Measurements from ENCODE around the gene FAM161A. TPM values are rescaled to one million over a fixed set of nuclear protein-coding genes. Genes with fewer than 3 reads are reported as not detected.
"Not testable (repeated sequence)": the region's sequence is repeated elsewhere in the genome, so short reads cannot be mapped to it uniquely, and the experiment has no call there.

FAM161A gene
- total RNA-seq, 4 donors from 2014 or later: 0.76 to 2.7 (median 1.1) TPM

- H3K4me1 ChIP-seq: no peaks in the 10 kb centered on the region
- 56% methylated on average over 3 of the region's 3 CpGs for WGBS, 2 donors
- no peaks in the 10 kb centered on the region for H3K9me3 ChIP-seq
- TF ChIP-seq, protein P1, sequence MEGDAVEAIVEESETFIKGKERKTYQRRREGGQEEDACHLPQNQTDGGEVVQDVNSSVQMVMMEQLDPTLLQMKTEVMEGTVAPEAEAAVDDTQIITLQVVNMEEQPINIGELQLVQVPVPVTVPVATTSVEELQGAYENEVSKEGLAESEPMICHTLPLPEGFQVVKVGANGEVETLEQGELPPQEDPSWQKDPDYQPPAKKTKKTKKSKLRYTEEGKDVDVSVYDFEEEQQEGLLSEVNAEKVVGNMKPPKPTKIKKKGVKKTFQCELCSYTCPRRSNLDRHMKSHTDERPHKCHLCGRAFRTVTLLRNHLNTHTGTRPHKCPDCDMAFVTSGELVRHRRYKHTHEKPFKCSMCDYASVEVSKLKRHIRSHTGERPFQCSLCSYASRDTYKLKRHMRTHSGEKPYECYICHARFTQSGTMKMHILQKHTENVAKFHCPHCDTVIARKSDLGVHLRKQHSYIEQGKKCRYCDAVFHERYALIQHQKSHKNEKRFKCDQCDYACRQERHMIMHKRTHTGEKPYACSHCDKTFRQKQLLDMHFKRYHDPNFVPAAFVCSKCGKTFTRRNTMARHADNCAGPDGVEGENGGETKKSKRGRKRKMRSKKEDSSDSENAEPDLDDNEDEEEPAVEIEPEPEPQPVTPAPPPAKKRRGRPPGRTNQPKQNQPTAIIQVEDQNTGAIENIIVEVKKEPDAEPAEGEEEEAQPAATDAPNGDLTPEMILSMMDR (IDR thresholded peaks at IDR 0.05): no peak
- intact Hi-C loops (cut with DNase I): no loop called here
- DNase-seq: no peak
- no peaks in the 10 kb centered on the region for H3K36me3 ChIP-seq
- H3K27me3 ChIP-seq: peaks cover 0 to 5% (median 0%) of the 10 kb centered on the region in 4 donors
- no peak overlapping the region for H3K27ac ChIP-seq
- H3K4me3 ChIP-seq: no peak overlapping the region
These were observed 46.7 kb downstream of the FAM161A start for GRCh38 chr2:61807036-61807757.

DNA sequence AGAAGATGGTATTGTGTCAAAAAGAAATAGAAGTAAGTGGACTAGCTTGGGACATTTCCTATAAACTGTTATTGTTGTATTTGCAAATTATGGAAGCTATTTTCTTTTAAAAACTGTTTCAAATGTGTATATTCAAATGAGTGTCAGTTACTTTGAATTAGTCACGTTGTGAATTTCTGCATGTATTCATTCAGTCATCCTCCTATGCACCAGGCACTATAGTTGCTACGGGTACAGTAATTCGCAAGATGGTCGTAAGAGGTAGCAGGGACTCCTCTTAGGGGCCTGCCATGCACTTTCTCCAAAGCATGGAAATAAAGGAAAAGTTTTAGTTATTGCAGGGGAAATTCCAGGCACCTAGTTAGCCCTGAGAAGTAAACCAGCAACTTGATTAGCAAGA, 51.3 kb downstream of the FAM161A start:
- WGBS, 2 donors: 74 to 78% methylated on average over 4 of the region's 4 CpGs
- no peaks in the 10 kb centered on the region for H3K36me3 ChIP-seq

DNA sequence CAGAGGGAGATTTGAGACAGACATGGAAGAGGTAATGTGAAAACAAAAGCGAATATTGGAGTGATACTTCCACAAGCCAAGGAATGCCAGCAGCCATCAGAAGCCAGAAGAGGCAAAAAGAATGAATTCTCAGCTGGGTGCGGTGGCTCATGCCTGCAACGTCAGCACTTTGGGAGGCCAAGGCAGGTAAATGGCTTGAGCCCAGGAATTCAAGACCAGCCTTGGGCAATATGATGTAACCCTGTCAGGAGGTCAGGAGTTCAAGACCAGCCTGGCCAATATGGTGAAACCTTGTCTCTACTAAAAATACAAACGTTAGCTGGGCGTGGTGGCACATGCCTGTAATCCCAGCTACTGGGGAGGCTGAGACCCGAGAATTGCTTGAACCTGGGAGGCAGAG, 54.8 kb downstream of the FAM161A start:
- intact Hi-C loops (cut with DNase I): no loop called here
- Histone ChIP-seq H3K4me3 (no peak overlapping the region), H3K9me3 (no peaks in the 10 kb centered on the region), H3K27ac (no peak overlapping the region), H3K27me3 (peaks cover 0 to 9% (median 0%) of the 10 kb centered on the region in 4 donors), H3K36me3 (no peaks in the 10 kb centered on the region), H3K4me1 (no peaks in the 10 kb centered on the region)
- TF ChIP-seq, protein P1 (IDR thresholded peaks at IDR 0.05): no peak
- TF ChIP-seq POLR2A (IDR thresholded peaks at IDR 0.05): no peak
- WGBS, 2 donors: 64 to 73% methylated on average over 5 to 6 of the region's 6 CpGs
- DNase-seq: no peak

More for the DNA sequence above, 51.3 kb downstream of the FAM161A start:
- Histone ChIP-seq H3K27ac (no peak overlapping the region), H3K4me1 (no peaks in the 10 kb centered on the region), H3K4me3 (no peak overlapping the region), H3K9me3 (no peaks in the 10 kb centered on the region), H3K27me3 (peaks cover 0 to 9% (median 0%) of the 10 kb centered on the region in 4 donors)
- DNase-seq: no peak
- intact Hi-C loops (cut with DNase I): no loop called here
- TF ChIP-seq POLR2A (IDR thresholded peaks at IDR 0.05): no peak
- TF ChIP-seq, protein P1 (IDR thresholded peaks at IDR 0.05): no peak

DNA sequence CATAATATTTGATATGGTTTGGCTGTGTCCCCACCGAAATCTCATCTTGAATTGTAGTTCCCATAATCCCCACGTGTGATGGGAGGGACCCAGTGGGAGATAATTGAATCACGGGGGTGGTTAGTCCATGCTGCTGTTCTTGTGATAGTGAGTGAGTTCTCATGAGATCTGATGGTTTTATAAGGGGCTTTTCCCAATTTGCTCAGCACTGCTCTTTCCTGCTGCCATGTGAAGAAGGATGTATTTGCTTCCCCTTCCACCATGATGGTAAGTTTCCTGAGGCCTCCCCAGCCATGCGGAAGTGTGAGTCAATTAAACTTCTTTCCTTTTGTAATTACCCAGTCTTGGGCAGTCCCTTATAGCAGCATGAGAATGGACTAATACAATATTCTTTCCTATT, 56.4 kb downstream of the FAM161A start:
- intact Hi-C loops (cut with DNase I); H3K4me1 ChIP-seq; DNase-seq; H3K4me3 ChIP-seq; H3K27ac ChIP-seq; H3K36me3 ChIP-seq; H3K27me3 ChIP-seq; H3K9me3 ChIP-seq: not testable (repeated sequence)
- WGBS, 2 donors: 76 to 85% methylated on average over 4 of the region's 4 CpGs

GRCh38 chr2:61795408-61795807, 58.5 kb downstream of the FAM161A start:
- Histone ChIP-seq H3K4me1 (peaks cover 0 to 4% (median 0%) of the 10 kb centered on the region in 3 donors), H3K27ac (no peak overlapping the region), H3K9me3 (no peaks in the 10 kb centered on the region), H3K27me3 (peaks cover 0 to 11% (median 0%) of the 10 kb centered on the region in 4 donors), H3K36me3 (no peaks in the 10 kb centered on the region), H3K4me3 (no peak overlapping the region)
- TF ChIP-seq, protein P1 (IDR thresholded peaks at IDR 0.05): no peak
- no peak for TF ChIP-seq POLR2A (IDR thresholded peaks at IDR 0.05)
- intact Hi-C loops (cut with DNase I): no loop called here
- 70 to 93% methylated on average over 2 of the region's 2 CpGs for WGBS, 2 donors
- DNase-seq: no peak

Data from esophagus squamous epithelium (tissue), 5 donors.